CD4-positive, alpha-beta T cell (primary cell): Measurements from ENCODE around the gene SPTBN5. TPM values are rescaled to one million over a fixed set of nuclear protein-coding genes. Genes with fewer than 3 reads are reported as not detected.

ENCODE experiments used
- ATAC-seq: fragments of 200-7000 bp; cut with Tn5 transposase; one replicate; pipeline ENCODE4 v1.10.0; 2022; ENCODE audit warnings: mild to moderate bottlenecking; ENCODE audit not compliant: poor library complexity
- CTCF ChIA-PET: fragments of 350-600 bp; sonication (Branson Sonifier 250); formaldehyde crosslinking; loops from one replicate; lab custom pipeline; 2021; ENCODE audit warnings: antibody characterized with exemption, inconsistent platforms; lab: Charles Lee
- POLR2A ChIA-PET: fragments of 350-600 bp; sonication (Branson Sonifier 250); formaldehyde crosslinking; loops from one replicate; lab custom pipeline; 2021; ENCODE audit warnings: antibody characterized with exemption, inconsistent platforms; lab: Charles Lee
- DNase-seq, 14 experiments: peaks; one replicate each; pipeline ENCODE4 v3.0.0-alpha.2; 2013 to 2020; ENCODE audit warnings: mixed read lengths in 2 of 14
- H3K27ac ChIP-seq, 2 donors: one replicate each; pipeline versions ENCODE4 v1.5.1 to v1.7.0; 2013; ENCODE audit warnings: low read length in 2 of 2, low read depth in 1 of 2, mild to moderate bottlenecking in 1 of 2
- H3K27me3 ChIP-seq, 2 experiments: 1 replicate in 1 of 2; 2 replicates in 1 of 2; pipeline versions ENCODE4 v1.6.1 to v1.7.0; 2013; ENCODE audit warnings: low read length in 2 of 2, control low read depth in 1 of 2, mild to moderate bottlenecking in 1 of 2, moderate library complexity in 1 of 2; ENCODE audit not compliant: insufficient read depth in 2 of 2, control insufficient read depth in 1 of 2
- H3K36me3 ChIP-seq: one replicate; pipeline ENCODE4 v1.6.1; 2013; ENCODE audit warnings: low read length, control low read depth; ENCODE audit not compliant: insufficient read depth
- H3K4me1 ChIP-seq: one replicate; pipeline ENCODE4 v1.6.1; 2013; ENCODE audit warnings: low read length, control low read depth; ENCODE audit not compliant: insufficient read depth
- H3K4me3 ChIP-seq: one replicate; pipeline ENCODE4 v1.5.1; 2013; ENCODE audit warnings: mild to moderate bottlenecking, low read length, moderate library complexity
- H3K9me3 ChIP-seq, 2 experiments: 1 replicate in 1 of 2; 2 replicates in 1 of 2; pipeline versions ENCODE4 v1.6.1 to v1.7.0; 2013; ENCODE audit warnings: low read length in 2 of 2, mild to moderate bottlenecking in 2 of 2, control low read depth in 1 of 2, moderate library complexity in 1 of 2; ENCODE audit not compliant: control insufficient read depth in 1 of 2, insufficient read depth in 1 of 2
- H3K27ac Mint-ChIP-seq: one replicate; pipeline ENCODE4 v1.8.0; 2020; ENCODE audit warnings: mixed read lengths
- H3K27me3 Mint-ChIP-seq: one replicate; pipeline ENCODE4 v1.8.0; 2021; ENCODE audit warnings: mixed read lengths
- H3K36me3 Mint-ChIP-seq: one replicate; pipeline ENCODE4 v1.8.0; 2021; ENCODE audit warnings: low read depth, mixed read lengths
- H3K4me1 Mint-ChIP-seq: one replicate; pipeline ENCODE4 v1.8.0; 2021; ENCODE audit warnings: low read depth, mixed read lengths
- H3K4me3 Mint-ChIP-seq: one replicate; pipeline ENCODE4 v1.8.0; 2020; ENCODE audit warnings: mild to moderate bottlenecking, mixed read lengths
- H3K9me3 Mint-ChIP-seq: one replicate; pipeline ENCODE4 v1.8.0; 2020; ENCODE audit warnings: mixed read lengths
- CTCF ChIP-seq: fragments of 200-600 bp; IDR thresholded peaks from one replicate; pipeline ENCODE4 v1.8.0; 2022; ENCODE audit warnings: antibody characterized with exemption, mild to moderate bottlenecking
- intact Hi-C, 2 experiments: fragments of 100-400 bp; cut with DNase I in 1 of 2; cut with micrococcal nuclease in 1 of 2; formaldehyde crosslinking; loops; one replicate each; pipeline versions ENCODE4 v1.15.1 to v1.9.0; 2023 to 2025; cut with DNase I, micrococcal nuclease
- total RNA-seq, 174 experiments: library from RNA in 2 of 174; stranded (reverse) in 2 of 174; gene quantifications; one replicate each; pipeline ENCODE4 v1.2.3 and lab custom pipeline; 2021 to 2026

The SPTBN5 gene
- total RNA-seq, 2 experiments from 2014 or later = 2.2 to 2.3 TPM

GRCh38 chr15:41838400-41838897 is 55.4 kb downstream of the SPTBN5 start, which contains the start of gene PLA2G4B:
Gene PLA2G4B, plus strand, starts transcription at chr15:41838847. Its CDS starts 67 bp downstream, at chr15:41838914.
- H3K4me1 Mint-ChIP-seq = peaks cover 16% of the 10 kb centered on the region
- ChIA-PET CTCF (no interaction called here), POLR2A (no interaction called here)
- no peak within 1 kb of the TSS for H3K27ac Mint-ChIP-seq
- intact Hi-C loops = no loop called here
- peaks cover 35% of the 10 kb centered on the region for H3K36me3 Mint-ChIP-seq
- H3K27me3 Mint-ChIP-seq = no peaks in the 10 kb centered on the region
- H3K9me3 Mint-ChIP-seq = no peaks in the 10 kb centered on the region
- H3K4me3 Mint-ChIP-seq = no peak within 1 kb of the TSS
- peaks cover 50% of the 10 kb centered on the region for H3K36me3 ChIP-seq
- ATAC-seq (no peak), DNase-seq (no peak)
- no peaks in the 10 kb centered on the region for H3K27me3 ChIP-seq
- no peaks in the 10 kb centered on the region for H3K9me3 ChIP-seq
- H3K4me3 ChIP-seq = no peak within 1 kb of the TSS
- H3K4me1 ChIP-seq = peaks cover 20% of the 10 kb centered on the region
- TF ChIP-seq CTCF = no peak
- no peak within 1 kb of the TSS for H3K27ac ChIP-seq

- Mint-ChIP-seq H3K27me3 (no peaks in the 10 kb centered on the region), H3K4me1 (peaks cover 29% of the 10 kb centered on the region), H3K4me3 (no peak overlapping the region), H3K9me3 (no peaks in the 10 kb centered on the region), H3K36me3 (peaks cover 39% of the 10 kb centered on the region), H3K27ac (no peak overlapping the region)
- Histone ChIP-seq H3K36me3 (peaks cover 45% of the 10 kb centered on the region), H3K9me3 (no peaks in the 10 kb centered on the region), H3K4me3 (no peak overlapping the region), H3K27me3 (no peaks in the 10 kb centered on the region), H3K27ac (no peak overlapping the region), H3K4me1 (peaks cover 35% of the 10 kb centered on the region)
- ChIA-PET CTCF (no interaction called here), POLR2A (no interaction called here)
- intact Hi-C loops = no loop called here
- no peak for TF ChIP-seq CTCF
- no peak for ATAC-seq
- DNase-seq = no peak
Measured at GRCh38 chr15:41836713-41837454, 57.0 kb downstream of the SPTBN5 start.

- H3K36me3 ChIP-seq = peaks cover 40% of the 10 kb centered on the region
- ATAC-seq (no peak), DNase-seq (no peak)
- no peaks in the 10 kb centered on the region for H3K27me3 ChIP-seq
- Mint-ChIP-seq H3K27me3 (no peaks in the 10 kb centered on the region), H3K9me3 (no peaks in the 10 kb centered on the region), H3K27ac (no peak overlapping the region), H3K4me3 (no peak overlapping the region), H3K36me3 (peaks cover 47% of the 10 kb centered on the region), H3K4me1 (peaks cover 37% of the 10 kb centered on the region)
- H3K27ac ChIP-seq = no peak overlapping the region
- intact Hi-C loops = no loop called here
- H3K4me1 ChIP-seq = peaks cover 44% of the 10 kb centered on the region
- ChIA-PET POLR2A (no interaction called here), CTCF (no interaction called here)
- H3K9me3 ChIP-seq = no peaks in the 10 kb centered on the region
- H3K4me3 ChIP-seq = no peak overlapping the region
- TF ChIP-seq CTCF = no peak
Measured at GRCh38 chr15:41836073-41836472, 57.8 kb downstream of the SPTBN5 start.
